Measurements from ENCODE around the gene AKAP13.
A peak's percentile ranks its signal among the peaks of the same experiment; 100 is the strongest.

The AKAP13 gene

DNA sequence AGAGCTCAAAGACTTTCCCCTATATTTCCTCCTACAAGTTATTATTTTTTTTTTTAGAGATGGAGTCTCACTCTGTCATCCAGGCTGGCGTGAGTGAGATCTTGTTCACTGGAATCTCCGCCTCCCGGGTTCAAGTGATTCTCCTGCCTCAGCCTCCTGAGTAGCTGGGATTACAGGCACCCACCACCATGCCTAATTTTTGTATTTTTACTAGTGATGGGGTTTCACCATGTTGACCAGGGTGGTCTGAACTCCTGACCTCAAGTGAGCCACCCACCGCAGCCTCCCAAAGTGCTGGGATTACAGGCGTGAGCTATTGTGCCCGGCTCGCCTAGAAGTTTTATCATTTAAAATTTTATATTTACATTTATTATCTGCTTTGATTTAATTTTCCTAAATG is 5.9 kb downstream of the AKAP13 start:
- no peak for DNase-seq (ENCODE audit: low read depth)

DNA sequence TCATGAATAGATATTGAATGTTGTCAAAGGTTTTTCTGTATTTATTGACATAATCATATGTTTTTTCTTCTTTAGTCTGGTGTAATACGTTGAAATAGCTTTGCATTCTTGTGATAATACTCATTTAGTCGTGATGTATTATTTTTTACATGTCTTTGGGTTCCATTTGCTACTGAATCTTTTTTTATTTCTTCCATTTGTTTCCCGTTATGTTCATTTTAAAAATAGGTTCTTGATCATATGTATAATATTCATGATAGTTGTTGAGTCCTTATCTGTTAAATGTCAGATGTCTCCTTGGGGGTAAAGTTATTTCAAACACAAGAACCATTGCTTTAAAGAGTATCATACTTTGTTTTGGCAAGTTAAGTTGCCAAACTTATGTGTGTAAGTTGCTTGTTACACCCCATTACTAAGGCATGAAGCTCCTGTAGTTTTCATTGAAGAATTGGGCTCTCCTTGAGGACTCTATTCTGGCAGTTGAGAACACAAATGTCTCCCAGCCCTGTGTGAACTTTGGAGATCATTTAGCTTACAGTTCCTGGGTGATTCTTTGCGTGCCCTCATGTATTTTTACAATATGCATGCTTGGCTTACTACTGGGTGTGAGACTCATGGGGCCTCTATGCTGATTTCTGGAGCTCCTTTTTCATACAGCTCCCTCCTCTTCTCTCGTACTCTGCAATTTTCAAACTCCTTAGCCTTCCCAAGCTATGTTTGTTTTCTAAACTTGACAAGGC is 8.3 kb downstream of the AKAP13 start:
- DNase-seq (ENCODE audit: low read depth) = no peak

DNA sequence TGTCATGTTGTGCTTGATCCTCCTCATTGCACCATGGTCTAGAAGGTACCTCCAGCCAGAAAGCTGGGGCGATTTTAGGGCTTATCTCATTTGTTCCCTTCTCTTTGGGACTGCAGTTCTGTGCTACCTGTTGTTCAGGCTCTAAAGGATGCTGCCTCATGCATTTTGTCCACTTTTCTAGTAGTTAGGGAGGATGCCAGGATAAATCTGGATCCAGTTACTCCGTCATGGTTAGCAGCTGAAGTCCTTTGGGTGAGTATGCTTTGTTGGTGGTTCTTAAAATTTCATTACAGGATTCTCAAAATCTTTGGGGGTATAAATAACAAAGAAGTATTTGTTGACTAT is 8.9 kb downstream of the AKAP13 start:
- DNase-seq (ENCODE audit: low read depth) = no peak

DNA sequence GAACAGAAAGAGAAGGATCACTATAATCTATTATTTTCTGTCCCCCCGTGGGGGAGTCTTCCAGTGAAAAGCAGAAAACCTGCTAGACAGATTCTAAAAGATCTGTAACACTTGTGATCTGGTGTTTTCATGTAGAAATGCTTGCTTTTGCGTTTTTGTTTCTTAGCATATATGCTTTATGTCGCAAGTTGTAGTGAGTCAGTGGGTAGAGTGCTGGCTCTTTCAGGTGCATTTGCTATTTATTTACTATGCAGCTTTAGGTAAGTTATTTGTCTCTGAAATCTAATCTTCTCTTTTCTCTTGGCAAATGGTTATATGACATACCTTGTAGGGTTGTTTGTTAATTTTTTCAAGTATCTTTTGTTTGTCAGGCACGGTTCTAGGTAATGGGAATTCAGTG is 9.4 kb downstream of the AKAP13 start:
- no peak for DNase-seq (ENCODE audit: low read depth)

DNA sequence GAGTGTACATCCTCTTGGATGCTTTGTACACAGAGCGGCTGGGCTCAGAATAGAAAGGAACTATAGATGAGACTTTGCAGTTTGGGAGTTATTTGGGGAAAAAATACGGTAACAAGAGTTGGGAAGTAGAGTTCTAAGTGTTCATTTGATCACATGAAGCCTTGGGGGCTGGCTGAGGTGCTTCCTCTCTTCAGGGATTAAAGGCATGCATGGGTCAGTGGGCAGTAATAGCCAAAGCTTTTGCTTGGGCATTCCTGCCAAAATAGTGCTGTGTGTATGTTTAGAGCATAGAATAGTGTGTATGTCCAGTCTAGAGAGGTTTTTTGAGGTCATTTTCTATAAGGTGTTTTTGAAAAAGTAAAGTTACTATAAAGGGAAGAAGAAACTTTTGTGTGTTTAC is 12.8 kb downstream of the AKAP13 start:
- no peak for DNase-seq (ENCODE audit: low read depth)

DNA sequence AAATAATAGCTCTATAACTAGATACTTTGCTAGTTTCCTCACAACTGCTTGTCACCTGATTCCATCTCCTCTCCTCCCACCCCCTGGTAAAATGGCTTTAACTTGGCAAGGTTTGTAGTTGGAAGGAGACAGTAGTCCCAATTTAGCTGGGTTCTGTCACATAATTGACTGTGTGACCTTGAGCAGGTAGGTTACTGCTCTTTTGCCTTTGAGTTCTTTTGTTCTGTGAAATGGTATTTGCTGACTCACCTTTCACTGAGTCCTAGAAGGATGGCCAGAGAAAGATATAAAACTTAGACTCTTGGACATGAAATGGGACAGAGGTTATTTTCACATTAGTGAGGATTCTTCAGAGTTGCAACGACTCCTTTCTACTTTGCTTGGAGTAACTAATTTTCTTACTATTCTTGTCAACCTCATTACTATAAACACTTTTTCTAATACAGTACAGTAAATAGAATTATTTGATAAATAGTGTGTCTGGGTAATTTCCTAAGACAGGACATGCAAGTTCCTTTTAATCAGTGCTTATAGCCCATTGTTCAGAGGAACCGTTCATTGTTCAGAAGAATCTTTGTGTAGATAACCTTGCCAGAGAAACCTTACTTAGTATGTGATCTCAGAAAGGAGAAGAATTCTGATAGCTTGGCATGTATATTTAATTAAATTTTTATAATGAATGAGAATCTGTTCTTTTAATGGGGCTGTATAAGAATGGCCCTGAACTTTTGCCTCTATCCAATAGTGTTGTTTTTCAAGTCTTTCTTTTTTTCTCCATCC is 14.3 kb downstream of the AKAP13 start:
- no peak for DNase-seq (ENCODE audit: low read depth)

DNA sequence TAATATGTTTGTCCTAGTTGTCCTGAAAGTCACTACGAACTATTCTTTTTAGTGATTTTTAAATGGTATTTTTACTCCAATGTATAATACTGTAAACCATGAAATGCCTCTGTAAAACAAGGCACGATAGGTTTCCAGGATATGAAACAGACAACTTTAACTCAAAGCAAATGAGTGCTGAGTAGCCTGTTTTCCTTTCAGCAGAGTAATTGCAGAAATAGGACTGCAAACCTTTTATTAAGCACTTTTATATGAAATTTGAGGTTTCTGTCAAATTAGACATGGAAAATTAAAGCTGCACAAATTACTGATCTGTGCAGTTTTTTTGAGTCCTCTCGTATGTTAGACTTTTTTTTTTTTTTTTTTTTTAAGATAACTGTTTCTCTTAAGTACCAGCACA is 16.2 kb downstream of the AKAP13 start:
- no peak for DNase-seq (ENCODE audit: low read depth)

DNA sequence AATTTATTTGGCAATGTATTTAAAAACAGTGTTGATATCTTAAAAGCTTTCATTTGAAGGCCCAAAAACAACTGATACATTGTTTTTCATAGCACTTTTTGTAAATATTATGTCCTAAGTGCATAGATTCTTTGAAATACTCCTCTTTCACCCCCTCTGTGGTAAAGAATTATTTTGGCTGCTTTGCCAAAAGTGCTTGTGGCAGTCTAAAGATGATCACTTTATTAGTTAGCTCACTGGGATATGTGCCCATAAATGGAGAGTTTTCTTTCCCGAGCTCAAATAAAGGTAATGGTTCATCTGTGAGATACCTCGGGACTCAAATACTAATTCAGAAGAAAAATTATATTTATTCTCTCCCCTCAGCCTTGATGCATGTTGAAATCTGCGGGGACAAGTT is 16.7 kb downstream of the AKAP13 start:
- no peak for DNase-seq (ENCODE audit: low read depth)

DNA sequence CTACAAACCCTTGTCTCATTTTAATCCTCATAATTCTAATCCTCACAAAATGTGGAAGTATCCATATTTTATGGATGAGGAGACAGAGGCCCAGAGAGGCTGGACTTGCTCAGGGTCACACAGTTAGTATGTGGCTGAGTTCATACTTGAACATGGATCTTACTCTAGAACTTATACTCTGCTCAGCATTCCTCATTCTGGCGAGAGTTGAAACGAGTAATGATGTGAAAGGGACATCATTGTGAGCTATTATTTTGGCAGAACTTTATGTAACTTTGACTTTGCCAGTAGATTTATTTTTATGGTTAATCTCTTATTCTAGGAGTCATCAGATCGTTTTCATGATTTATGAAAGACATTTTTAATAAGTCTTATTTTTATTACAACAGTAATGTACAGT is 17.5 kb downstream of the AKAP13 start:
- no peak for DNase-seq (ENCODE audit: low read depth)

DNA sequence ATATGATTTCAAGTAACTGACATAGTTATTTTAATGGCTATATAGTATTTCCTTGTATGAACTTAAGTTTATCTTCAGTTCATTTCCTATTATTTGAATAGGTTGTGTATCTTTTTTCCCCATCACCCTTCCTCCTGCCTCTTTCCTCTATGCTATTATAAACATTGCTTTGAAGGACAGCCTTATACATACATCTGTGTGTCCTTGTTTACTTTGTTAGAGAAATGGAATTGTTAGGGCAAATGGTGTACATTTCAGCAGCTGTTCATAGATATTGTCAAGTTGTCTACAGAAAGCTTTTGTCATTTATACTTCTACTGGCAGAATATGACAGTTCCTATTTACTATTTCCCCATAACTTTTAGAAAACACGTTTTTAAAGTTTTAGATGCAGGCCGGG is 18.4 kb downstream of the AKAP13 start:
- DNase-seq (ENCODE audit: low read depth) = no peak

DNA sequence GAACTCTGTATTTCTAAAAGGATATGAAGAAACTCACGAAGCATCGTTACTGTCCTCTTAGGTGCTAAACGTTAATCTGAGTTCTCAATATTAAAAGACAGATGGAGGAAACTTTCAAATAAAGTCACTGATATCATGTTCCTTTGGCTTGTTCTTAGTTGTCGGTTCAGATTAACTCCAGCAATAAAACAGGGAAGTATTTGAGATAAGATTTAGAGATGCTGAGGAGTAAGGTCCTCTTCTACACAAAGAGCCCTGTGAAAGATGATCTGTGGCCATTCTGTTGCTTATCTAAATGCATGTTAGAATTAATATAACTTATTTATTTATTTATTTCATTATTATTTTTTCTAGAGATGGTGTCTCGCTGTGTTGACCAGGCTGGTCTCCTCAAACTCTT is 19.2 kb downstream of the AKAP13 start:
- DNase-seq (ENCODE audit: low read depth) = no peak

DNA sequence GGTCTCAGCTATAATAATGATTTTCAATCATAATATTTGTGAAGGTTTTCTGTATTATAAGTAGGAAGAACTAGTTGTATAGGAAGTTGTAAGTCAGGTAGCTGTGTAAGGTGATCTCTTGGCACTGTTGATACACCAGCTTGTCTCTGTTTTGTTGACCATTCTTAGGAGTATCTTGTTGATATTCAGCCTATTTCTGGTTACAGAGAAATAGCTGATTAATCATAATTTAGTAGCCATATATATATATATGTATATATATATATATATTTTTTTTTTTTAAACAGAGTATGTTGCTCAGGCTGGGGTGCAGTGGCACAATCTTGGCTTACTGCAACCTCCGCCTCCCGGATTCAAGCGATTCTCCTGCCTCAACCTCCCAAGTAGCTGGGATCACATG is 20.2 kb downstream of the AKAP13 start:
- no peak for DNase-seq (ENCODE audit: low read depth)

DNA sequence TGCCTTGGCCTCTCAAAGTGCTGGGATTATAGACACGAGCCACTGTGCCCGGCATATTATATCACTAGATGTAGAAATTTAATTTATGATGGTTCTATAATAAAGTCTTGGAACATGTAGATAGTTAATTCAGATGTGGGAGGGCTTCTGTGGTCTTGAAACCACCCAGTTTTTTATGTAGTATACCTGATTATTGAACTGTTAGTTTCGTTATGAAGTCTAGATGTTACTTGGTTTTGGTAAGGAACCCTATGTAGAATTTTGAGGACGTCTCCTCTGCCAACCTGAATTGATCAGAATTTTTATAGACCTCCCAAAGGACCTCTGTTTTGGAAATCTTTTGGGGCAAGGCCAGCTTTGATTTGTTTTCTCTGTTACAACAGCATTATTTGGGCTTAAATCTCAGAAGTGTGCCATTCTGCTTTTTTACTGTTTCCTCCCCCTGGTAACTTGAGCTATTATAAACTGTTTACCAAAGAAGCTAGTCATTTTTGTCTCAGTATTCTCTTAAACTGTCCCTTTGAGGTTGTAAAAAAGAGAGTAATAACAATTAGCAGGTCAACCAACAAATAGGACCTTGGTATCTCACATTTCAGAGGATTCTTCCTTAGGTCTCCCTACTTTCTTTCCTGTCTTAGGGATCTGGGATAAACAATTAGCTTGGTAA is 20.8 kb downstream of the AKAP13 start:
- no peak for DNase-seq (ENCODE audit: low read depth)

DNA sequence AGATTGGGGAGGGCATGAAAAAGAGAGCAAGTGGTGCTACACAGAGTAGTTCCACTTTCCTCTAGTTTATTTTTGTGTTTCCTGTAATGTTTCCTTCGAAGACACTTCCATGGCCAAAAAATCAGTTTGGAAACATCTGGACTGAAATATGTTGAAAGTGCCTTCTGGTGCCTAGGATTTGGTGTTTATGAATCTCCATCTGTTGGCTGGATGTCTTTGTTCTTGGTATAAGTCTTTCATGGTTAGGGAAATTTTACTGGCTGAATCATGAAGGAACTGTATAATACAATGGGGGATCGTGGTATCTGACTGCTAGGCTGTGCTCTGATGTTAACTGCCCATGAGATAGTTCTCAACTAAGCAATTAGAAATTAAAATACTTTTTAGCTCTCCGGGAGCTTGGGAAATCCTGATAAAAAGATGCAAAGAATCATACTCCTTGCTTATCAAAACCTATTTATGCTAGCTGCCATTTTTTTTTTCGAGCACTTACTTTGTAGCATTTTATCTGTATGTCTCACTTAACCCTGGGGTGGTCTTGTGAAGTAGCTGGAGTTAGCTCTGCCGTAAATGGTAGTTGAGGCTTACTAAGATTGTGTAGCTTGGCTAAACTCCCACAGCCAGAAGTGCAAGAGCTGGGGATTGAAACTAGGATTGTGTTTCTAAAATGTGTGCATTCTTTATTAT is 21.9 kb downstream of the AKAP13 start:
- no peak for DNase-seq (ENCODE audit: low read depth)

DNA sequence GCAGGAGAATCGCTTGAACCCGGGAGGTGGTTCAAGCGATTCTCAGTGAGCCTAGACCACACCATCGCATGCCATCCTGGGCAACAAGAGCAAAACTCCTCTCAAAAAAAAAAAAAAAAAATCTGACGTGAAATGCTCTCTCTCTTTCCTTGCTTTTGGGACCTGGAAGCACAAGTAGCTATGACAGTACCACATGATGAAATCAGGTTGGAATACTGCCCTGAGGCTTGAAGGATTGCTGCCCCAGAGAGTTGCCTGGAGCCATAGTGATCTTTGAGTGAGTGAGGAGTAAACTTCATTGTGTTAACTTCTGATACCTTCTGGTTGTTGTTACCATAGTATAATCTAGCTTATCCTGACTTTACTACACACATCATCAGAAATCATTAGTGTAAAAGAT is 23.3 kb downstream of the AKAP13 start:
- no peak for DNase-seq (ENCODE audit: low read depth)

DNA sequence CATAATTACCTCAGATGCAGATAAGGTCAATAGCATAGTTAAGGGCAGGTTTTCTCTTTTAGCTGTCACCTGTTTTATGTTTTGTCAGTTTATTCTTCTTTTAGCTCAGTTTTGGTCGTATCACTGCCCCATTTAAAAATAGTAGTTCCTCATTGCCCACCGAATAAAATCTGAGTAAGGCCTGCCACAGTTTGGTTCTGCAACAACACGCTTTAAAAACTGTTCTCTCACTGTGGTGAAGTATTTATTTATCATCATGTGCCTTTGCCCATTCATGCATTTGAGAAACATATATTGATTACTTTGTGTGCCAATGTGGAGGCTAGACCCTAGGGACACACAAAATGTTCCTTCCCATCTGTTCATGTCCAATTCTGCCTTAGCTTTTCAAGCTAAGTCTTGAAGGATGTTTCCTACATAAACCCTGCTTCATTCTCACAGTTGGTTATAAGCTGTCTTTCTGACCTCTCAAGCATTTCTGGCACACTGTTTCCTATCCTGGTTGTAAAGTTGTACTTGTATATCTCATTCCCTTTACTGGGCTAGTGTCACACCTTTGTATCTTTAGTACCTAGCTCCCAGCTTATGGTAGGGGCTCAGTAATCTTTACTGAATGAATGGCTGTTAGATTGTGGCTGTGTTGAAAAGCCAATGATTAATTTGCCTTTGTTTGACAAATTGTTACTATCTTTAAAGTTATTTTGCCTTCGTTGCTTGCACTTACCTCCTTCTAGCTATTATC is 23.9 kb downstream of the AKAP13 start:
- DNase-seq (ENCODE audit: low read depth) = no peak

DNA sequence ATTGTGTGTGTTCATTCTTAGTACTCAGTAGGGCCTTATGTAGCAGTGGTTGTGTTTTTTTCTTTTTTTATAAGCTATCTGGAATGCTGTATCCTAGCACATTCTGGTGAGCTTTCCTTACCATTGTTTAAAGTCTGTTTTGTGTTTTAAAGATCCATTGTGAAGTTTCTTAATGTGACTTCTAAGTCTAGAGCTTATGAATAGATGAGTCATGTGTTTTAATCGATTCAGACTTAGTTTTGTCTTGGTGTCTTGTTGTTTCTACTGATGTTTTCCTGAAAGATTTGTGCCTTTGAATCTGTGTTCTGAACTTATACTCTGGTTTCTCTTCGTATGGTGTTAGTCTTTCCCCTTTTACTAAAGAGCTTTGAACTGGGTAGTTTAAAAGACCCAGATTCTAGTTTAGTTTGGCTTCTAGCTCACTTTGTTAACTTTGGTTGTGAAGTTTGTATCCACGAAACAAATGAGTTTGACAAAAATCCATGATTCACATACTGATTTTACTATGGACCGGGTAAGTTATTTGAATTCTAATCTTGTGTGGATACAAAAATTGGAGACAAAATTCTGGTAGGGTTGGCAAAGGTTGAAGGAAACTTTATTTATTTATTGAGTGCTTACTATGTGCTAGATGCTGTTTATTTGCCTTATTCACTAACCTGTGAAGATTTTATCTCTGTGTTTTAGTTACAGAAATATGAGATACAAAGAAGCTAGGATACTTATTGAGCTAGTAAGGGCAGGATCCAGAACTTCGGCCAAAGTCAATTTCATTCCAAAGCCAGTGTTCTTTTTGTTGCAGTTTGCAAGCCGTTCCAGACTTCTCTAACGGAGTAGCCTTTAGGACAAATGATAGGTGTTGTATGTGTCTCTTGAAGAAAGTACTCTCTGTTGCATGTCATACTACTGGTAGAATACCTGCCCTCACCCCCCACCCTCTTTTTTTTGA is 24.8 kb downstream of the AKAP13 start:
- no peak for DNase-seq (ENCODE audit: low read depth)

DNA sequence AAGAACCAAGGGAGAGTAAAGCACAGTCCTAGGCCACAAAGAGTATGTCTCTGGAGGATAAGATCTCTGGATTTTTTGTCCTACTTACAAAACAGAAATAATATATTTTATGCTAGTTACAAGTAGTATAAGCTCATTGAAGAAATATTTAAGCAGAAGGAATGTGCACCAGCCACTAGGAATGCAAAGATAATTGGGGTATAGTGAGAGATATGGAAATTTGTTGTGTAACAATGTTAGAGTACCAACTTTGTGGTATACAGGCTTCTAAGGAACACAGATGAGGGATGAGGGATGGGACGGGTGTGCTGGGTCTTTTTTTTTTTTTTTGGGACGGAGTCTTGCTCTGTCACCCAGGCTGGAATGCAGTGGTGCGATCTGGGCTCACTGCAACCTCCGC is 26.5 kb downstream of the AKAP13 start:
- DNase-seq (ENCODE audit: low read depth) = peak; percentile 49

DNA sequence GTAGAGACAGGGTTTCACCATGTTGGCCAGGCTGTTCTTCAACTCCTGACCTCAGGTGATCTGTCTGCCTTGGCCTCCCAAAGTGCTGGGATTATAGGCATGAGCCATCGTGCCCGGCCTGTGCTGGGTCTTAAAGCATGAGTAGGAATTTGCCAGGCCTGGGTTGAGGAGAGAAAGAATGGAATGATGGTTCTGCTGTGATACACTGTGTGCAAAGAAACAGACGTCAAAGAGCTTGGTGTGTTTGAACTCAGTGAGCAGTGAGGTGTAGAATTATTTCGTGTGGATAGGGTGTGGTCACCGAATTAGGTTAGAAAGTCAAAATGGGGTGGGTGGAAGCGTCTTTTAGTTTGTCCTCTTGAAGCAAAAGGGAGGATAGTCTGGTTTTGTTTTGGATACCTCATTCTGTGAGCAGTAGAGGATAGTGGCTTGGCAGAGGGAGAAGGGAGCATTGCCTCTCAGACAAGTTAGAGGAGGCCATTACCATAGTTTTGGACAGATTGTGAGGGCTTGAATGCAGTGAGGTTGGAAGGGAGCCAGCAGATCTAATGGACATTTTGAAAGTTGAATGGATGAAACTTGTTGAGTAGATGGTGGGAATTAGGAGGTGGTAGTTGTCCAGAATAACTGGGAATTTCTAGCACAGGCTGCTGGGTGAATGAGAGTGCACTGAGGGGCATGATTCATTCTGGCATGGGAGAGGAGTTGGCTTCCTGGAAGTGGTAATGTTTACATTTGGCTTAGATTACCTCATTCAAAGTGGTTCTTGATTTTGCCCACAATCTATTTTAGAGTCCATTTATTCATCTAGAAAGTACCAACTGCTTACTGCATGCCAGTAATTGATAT is 27.2 kb downstream of the AKAP13 start:
- peak; percentile 56 for DNase-seq (ENCODE audit: low read depth)

DNA sequence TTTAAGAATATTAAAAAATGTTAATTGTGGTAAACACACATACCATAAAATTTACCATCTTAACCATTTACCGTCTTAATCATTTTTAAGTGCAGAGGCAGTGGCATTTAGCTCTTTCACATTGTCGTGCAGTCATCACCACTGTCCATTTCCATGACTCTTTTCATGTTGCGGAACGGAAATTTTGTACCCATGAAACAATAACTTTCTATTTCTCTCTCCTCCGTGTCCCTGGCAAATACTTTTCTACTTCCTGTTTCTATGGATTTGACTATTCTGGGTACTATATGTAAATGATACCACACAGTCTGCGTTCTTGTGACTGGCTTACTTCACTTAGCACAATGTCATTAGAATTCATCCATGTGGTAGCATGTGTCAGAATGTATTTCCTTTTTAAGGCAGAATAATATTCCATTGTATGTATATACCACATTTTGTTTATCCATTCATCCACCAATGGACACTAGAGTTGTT is 27.9 kb downstream of the AKAP13 start:
- DNase-seq (ENCODE audit: low read depth) = no peak
